IPS-11a (cell line): Measurements from ENCODE around the gene PTGDS.

Experiments
- H3K4me3 ChIP-seq: one replicate; pipeline ENCODE4 v1.5.1; 2013; ENCODE audit warnings: low read depth, low read length, control low read depth

Gene PTGDS

GRCh38 chr9:137007108-137007815 is 30.0 kb downstream of the PTGDS start:
- H3K4me3 ChIP-seq = no peak overlapping the region

DNA sequence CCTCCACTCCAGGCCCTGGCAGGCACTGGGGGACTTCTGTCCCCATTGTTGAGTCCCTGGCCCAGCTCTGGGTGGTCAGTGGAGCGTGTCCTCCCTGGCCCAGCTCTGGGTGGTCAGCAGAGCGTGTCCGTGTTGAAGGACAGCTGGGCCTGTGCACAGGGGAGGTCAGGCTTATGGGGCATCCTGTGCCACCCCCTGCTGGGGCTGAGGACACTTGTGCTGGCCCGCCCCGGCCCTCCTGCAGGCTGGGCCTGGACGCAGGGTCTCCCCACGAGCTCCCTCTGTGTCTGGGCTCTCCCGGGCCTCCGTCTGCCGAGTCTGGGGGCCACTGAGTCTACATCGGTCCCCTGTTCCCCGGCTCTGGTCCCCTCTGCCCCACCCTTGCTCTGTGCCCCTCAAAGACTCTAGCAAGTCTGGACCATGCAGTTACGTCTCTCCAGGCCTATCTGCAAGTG is 30.5 kb downstream of the PTGDS start:
- H3K4me3 ChIP-seq = no peak overlapping the region

- H3K4me3 ChIP-seq = no peak overlapping the region
Measured at GRCh38 chr9:137008312-137008711, 31.0 kb downstream of the PTGDS start.

GRCh38 chr9:137009217-137009616 is 31.9 kb downstream of the PTGDS start:
- no peak overlapping the region for H3K4me3 ChIP-seq

GRCh38 chr9:137009938-137010732 is 32.8 kb downstream of the PTGDS start:
- no peak overlapping the region for H3K4me3 ChIP-seq

DNA sequence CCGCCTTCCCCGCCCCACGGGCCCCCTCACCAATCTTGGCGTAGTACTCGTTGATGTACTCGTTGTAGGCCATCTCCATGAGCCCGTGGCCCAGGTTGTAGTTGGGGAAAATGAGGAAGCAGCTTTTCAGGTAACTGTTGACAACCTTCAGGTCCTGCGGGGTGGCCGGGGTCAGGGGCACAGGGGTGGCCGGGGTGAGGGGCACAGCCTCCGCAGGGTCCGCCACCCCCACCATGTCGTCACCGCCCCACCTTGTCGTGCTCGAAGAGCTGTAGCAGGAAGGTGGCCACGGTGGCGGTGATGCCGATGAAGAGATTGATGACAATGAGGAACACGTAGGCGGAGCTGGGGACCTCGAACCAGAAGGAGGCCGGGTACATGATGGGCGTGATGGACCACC is 33.9 kb downstream of the PTGDS start:
- H3K4me3 ChIP-seq = no peak overlapping the region

GRCh38 chr9:137011907-137012675 is 34.8 kb downstream of the PTGDS start:
- no peak overlapping the region for H3K4me3 ChIP-seq

DNA sequence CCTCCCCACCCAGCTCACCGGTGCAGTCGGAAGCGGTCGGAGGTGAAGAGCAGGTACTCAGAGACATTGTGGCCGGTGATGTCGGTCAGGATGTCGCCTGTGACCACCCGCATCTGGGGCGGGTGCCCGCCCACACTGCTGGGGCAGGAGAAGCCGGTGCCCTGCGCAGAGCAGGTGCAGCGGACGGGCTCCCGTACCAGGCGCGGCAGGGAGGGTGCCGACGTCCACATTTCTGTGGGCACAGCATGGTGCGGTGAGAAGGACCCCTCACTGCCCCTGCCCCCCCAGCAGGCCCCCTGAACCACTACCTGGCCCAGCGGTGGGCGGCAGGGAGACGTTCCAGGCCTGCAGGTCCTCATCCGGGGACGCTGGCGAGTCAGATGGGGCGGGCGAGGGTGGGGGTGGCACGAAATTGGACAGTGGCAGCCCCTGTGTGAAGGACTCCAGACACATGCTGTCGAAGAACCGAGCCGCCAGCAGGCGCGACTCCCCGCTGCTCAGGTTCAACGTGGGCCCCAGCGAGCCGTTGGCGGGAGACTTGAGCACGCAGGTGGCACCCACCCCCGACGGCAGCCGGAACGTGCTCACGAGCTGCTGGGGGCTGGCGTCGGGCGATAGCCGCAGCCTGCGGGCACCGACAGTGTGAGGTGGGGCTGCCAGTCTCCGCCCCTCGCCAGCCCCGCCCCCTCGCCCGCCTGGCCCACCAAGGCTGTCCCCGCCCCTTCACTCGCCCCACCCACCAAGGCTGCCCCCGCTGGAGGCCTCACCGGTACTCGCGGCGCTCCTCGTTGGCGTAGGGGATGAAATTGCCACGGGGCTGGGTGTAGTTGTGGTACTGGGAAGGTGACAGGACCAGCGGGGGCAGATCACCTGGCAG is 35.6 kb downstream of the PTGDS start:
- H3K4me3 ChIP-seq = no peak overlapping the region

DNA sequence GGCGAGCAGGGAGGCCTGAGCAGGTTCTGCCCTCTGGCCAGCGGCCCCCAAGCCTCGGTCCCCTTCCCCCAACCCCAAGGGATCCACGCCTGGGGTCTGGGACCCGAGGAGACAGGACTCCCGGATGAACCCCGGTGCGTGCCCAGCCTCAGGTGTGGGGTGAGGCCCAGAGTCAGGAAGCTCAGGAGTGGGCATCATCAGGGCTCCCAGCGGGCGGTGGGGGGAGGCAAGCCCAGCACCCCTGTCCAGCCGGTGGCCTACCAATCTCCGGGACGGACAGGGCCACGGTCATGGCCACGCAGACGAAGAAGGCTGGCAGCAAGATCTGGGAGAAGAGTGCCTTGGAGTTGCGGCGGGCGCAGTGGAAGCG is 36.3 kb downstream of the PTGDS start:
- no peak overlapping the region for H3K4me3 ChIP-seq

DNA sequence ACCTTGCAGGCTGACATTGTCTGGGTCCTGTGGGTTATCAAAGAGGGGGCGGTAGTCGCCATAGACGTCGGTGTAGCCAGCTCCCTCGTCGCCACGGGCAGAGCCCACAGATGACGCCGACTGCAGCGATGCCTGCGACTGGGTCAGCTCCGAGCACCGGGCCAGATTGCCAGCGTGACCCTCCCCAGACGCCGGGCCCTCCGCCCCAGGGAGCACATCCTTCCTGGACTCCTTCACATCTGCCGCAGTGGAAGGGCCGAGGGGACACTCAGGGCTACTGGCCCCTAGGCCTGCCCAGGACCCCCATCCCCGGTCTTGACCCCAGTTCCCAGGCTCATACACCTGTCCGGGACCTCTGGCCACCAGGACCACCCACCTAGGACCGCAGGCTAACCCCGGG is 36.9 kb downstream of the PTGDS start:
- no peak overlapping the region for H3K4me3 ChIP-seq

DNA sequence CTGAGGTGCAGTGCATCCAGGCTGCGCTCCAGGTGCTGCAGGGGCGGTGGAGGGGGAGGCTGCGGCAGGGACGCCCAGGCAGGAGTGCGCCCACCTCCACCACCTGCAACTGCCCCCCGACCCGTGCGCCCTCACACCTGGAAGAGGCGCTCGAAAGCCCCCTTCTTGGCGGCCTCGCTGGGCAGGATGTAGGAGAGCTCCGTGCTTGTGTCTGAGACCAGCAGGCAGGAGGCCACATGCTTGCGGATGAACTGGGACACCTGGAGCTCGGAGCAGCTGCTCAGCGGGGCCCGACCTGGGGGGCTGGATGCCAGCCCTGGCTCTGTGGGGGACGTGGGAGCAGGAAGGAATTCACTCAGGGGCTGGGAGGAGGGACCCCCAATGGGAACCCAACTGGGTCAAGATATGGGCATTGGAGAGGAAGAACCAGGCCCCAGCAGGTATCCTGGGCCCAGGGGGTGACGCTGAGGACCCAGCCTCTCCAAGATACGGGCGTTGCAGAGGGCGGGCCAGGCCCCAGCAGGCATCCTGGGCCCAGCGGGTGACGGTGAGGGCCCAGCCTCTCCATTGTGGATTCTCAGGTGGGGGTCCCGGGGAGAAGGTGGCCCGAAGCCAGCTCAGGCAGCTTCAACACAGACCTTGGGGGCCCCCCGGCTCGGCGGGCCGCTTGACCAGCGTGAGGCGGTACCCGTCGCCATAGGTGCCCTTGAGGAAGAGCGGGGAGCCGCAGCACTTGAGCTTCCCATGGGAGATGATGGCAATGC is 37.7 kb downstream of the PTGDS start:
- H3K4me3 ChIP-seq = no peak overlapping the region

DNA sequence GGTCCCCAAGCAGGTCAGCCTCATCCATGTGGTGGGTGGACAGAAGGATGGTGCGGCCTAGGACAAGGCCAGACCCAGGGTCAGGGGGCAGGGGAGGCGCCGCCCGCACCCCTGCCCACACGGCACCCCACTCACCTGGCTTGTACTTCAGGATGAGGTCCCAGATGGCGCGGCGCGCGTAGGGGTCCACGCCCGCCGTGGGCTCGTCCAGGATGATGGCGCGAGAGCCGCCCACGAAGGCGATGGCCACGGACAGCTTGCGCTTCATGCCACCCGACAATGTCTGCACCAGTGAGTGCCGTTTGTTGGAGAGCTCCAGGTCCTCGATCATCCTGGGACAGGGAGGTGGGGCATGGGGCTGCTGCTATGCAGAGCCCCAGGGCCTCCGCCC is 38.2 kb downstream of the PTGDS start:
- no peak overlapping the region for H3K4me3 ChIP-seq

GRCh38 chr9:137015976-137016375 is 38.7 kb downstream of the PTGDS start:
- no peak overlapping the region for H3K4me3 ChIP-seq

- no peak overlapping the region for H3K4me3 ChIP-seq
Measured at GRCh38 chr9:137016436-137016835, 39.1 kb downstream of the PTGDS start.

GRCh38 chr9:137017071-137017470 is 39.8 kb downstream of the PTGDS start:
- no peak overlapping the region for H3K4me3 ChIP-seq

- H3K4me3 ChIP-seq = no peak overlapping the region
Measured at GRCh38 chr9:137017791-137018497, 40.6 kb downstream of the PTGDS start.

- no peak overlapping the region for H3K4me3 ChIP-seq
Measured at GRCh38 chr9:137018761-137019559, 41.7 kb downstream of the PTGDS start.

DNA sequence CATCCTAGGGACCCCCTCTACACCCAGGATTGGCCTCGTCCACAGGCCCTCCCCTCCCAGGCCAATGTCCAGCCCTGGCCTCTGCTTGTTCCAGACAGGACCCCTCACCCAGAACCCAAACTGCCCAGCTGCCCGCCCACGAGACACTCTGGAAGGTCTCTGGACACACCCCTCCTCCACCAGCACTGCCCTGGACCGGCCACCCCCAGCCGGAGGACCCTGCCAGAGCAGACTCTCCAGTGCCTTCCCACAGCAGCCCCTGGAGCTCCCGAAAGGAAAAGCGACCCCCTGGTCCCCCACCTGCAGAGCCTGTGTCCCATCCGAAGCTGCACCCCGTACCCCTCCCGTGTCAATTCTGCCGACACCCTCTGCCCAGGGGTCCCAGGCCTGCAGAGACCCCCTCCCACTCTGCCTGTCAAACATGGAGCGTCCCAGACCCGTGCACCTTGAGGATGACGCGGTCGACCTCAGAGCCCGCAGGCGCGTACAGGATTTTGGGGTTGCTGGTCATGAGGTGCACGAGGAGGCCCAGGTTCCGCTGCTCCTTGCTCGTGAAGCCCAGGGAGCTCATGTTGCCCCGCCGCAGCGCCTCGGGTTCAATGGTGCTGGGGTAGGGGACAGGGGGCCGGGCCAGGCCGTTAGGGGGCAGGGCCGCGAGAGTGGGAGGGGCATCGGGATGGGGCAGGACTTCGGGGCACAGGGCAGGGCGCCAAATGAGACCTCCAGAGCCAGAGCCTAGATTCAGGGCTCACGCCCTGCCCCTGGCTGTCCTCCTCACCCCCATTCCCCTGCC is 42.8 kb downstream of the PTGDS start:
- H3K4me3 ChIP-seq = no peak overlapping the region
